DLD1 (cell line): ENCODE measurements around the gene LRP8.

ENCODE experiments used
- in situ Hi-C: cut with HindIII; loops from 2 replicates; pipeline ENCODE4 v1.10.0; 2017; ENCODE audit warnings: low sequenced_read_pairs

Gene LRP8

GRCh38 chr1:53361541-53361961 is 33.7 kb upstream of the LRP8 start:
- in situ Hi-C loops = no loop called here

GRCh38 chr1:53359934-53360276 is 32.0 kb upstream of the LRP8 start:
- in situ Hi-C loops = no loop called here

GRCh38 chr1:53359225-53359933 is 31.5 kb upstream of the LRP8 start:
- in situ Hi-C loops = no loop called here

GRCh38 chr1:53356637-53357036 is 28.8 kb upstream of the LRP8 start:
- in situ Hi-C loops = no loop called here

- in situ Hi-C loops = no loop called here
Measured at GRCh38 chr1:53354119-53354518, 26.2 kb upstream of the LRP8 start.

GRCh38 chr1:53352561-53352960 is 24.7 kb upstream of the LRP8 start:
- in situ Hi-C loops = no loop called here

GRCh38 chr1:53350853-53351767 is 23.2 kb upstream of the LRP8 start:
- in situ Hi-C loops = no loop called here

GRCh38 chr1:53349968-53350852 is 22.3 kb upstream of the LRP8 start:
- in situ Hi-C loops = no loop called here

- in situ Hi-C loops = no loop called here
Measured at GRCh38 chr1:53349369-53349835, 21.5 kb upstream of the LRP8 start.

GRCh38 chr1:53348486-53349368 is 20.9 kb upstream of the LRP8 start:
- in situ Hi-C loops = no loop called here

- in situ Hi-C loops = no loop called here
Measured at GRCh38 chr1:53346814-53347176, 18.9 kb upstream of the LRP8 start.

- in situ Hi-C loops = no loop called here
Measured at GRCh38 chr1:53345996-53346813, 18.3 kb upstream of the LRP8 start.

GRCh38 chr1:53344921-53345838 is 17.3 kb upstream of the LRP8 start:
- in situ Hi-C loops = no loop called here

GRCh38 chr1:53343831-53344668 is 16.2 kb upstream of the LRP8 start:
- in situ Hi-C loops = no loop called here

- in situ Hi-C loops = no loop called here
Measured at GRCh38 chr1:53342735-53343470, 15.0 kb upstream of the LRP8 start.

GRCh38 chr1:53341961-53342707 is 14.3 kb upstream of the LRP8 start:
- in situ Hi-C loops = no loop called here
